Endothelial cell of umbilical vein (primary cell): ENCODE measurements around the gene TFDP2. TPM values are rescaled to one million over a fixed set of nuclear protein-coding genes. Genes with fewer than 3 reads are reported as not detected.

Source experiments
- BruUV-seq: library from RNA; stranded (reverse); fragments of 400-500 nt; replicated peaks from 2 replicates; lab custom pipeline; 2021; lab: Mats Ljungman, UMichigan
- CTCF ChIA-PET: fragments of 300-600, 350-600 bp; sonication (Branson Sonifier 250); formaldehyde crosslinking; loops from one replicate; lab custom pipeline; 2021; ENCODE audit warnings: antibody characterized with exemption, inconsistent platforms; lab: Charles Lee
- POLR2A ChIA-PET: fragments of 300-600, 350-600 bp; sonication (Branson Sonifier 250); formaldehyde crosslinking; loops from one replicate; lab custom pipeline; 2021; ENCODE audit warnings: antibody characterized with exemption, inconsistent platforms; lab: Charles Lee
- DNase-seq: peaks from one replicate; pipeline ENCODE4 v3.0.0-alpha.2; 2011; ENCODE audit warnings: low read depth, low spot score
- FAIRE-seq: peaks from 2 replicates; lab custom pipeline; 2011; peaks lifted over from hg19 to GRCh38; lab: Jason Lieb, UNC
- H2AFZ ChIP-seq: 2 replicates; pipeline ENCODE4 v1.6.0; 2012; ENCODE audit warnings: low read depth, low read length, control low read depth, inconsistent platforms
- H3K27ac ChIP-seq: 2 replicates; pipeline ENCODE4 v1.5.1; 2011; ENCODE audit warnings: low read depth, mild to moderate bottlenecking, control low read depth, low read length, moderate library complexity; ENCODE audit not compliant: insufficient read depth
- H3K27me3 ChIP-seq, 2 experiments: 2 replicates each; pipeline versions ENCODE4 v1.6.0 to v1.6.1; 2011; ENCODE audit warnings: low read length in 2 of 2, mixed read lengths in 1 of 2; ENCODE audit not compliant: control insufficient read depth in 2 of 2, insufficient read depth in 2 of 2
- H3K36me3 ChIP-seq, 2 experiments: 2 replicates in 1 of 2; 3 replicates in 1 of 2; pipeline ENCODE4 v1.5.1; 2011; ENCODE audit warnings: low read length in 2 of 2, mild to moderate bottlenecking in 1 of 2, moderate library complexity in 1 of 2; ENCODE audit not compliant: control insufficient read depth in 2 of 2, insufficient read depth in 2 of 2; ENCODE audit errors: extremely low read depth in 1 of 2
- H3K4me1 ChIP-seq: 3 replicates; pipeline ENCODE4 v1.5.1; 2011; ENCODE audit warnings: mild to moderate bottlenecking, low read length; ENCODE audit not compliant: control insufficient read depth, insufficient read depth; ENCODE audit errors: extremely low read depth
- H3K4me2 ChIP-seq: 2 replicates; pipeline ENCODE4 v1.6.1; 2011; ENCODE audit warnings: low read length, control low read depth, mixed read lengths; ENCODE audit not compliant: insufficient read depth
- H3K4me3 ChIP-seq, 3 experiments: fragments of 200-600 bp in 1 of 3; sonication (generic), shearing (Covaris generic) in 1 of 3; replicated peaks in 1 of 3; 2 replicates each; pipeline ENCODE4 v1.5.1; 2011 to 2016; ENCODE audit warnings: control low read depth in 3 of 3, low read length in 3 of 3, mild to moderate bottlenecking in 2 of 3, inconsistent platforms in 1 of 3, low read depth in 1 of 3, moderate library complexity in 1 of 3; ENCODE audit not compliant: insufficient read depth in 1 of 3
- H3K79me2 ChIP-seq: 2 replicates; pipeline ENCODE4 v1.6.0; 2012; ENCODE audit warnings: low read length, inconsistent platforms; ENCODE audit not compliant: control insufficient read depth, insufficient read depth
- H3K9ac ChIP-seq: replicated peaks from 2 replicates; pipeline ENCODE3; 2011; ENCODE audit warnings: low read length, control low read depth; ENCODE audit not compliant: insufficient read depth; ENCODE audit errors: extremely low read depth
- H3K9me1 ChIP-seq: replicated peaks from 3 replicates; pipeline ENCODE4 v1.6.0; 2011; ENCODE audit warnings: mild to moderate bottlenecking, low read length; ENCODE audit not compliant: control insufficient read depth, insufficient read depth; ENCODE audit errors: extremely low read depth
- H3K9me3 ChIP-seq: replicated peaks from 2 replicates; pipeline ENCODE4 v1.5.1; 2012; ENCODE audit warnings: low read length, inconsistent platforms; ENCODE audit not compliant: control insufficient read depth, insufficient read depth
- H4K20me1 ChIP-seq: replicated peaks from 2 replicates; pipeline ENCODE3; 2011; ENCODE audit warnings: mild to moderate bottlenecking, low read length; ENCODE audit not compliant: control insufficient read depth, insufficient read depth; ENCODE audit errors: extremely low read depth
- EZH2 ChIP-seq: IDR thresholded peaks from 2 replicates; pipeline ENCODE4 v1.6.1; 2012; ENCODE audit warnings: borderline replicate concordance, low read depth, mild to moderate bottlenecking, moderate library complexity, low read length, inconsistent platforms; ENCODE audit not compliant: severe bottlenecking
- FOS ChIP-seq: IDR thresholded peaks from 2 replicates; pipeline ENCODE4 v1.6.1; 2011; ENCODE audit warnings: mild to moderate bottlenecking, low read length, moderate library complexity, borderline replicate concordance; ENCODE audit not compliant: insufficient read depth
- GATA2 ChIP-seq: IDR thresholded peaks from 2 replicates; pipeline ENCODE4 v1.7.0; 2011; ENCODE audit warnings: low read depth, mild to moderate bottlenecking, moderate library complexity, mixed read lengths, low read length; ENCODE audit not compliant: insufficient read length, insufficient read depth
- JUN ChIP-seq: IDR thresholded peaks from 2 replicates; pipeline ENCODE4 v1.6.1; 2011; ENCODE audit warnings: borderline replicate concordance, low read depth; ENCODE audit not compliant: insufficient read length, insufficient read depth
- MYC ChIP-seq: IDR thresholded peaks from one replicate; pipeline ENCODE4 v1.6.1; 2011; ENCODE audit warnings: mild to moderate bottlenecking, low read depth, low read length
- POLR2A ChIP-seq: IDR thresholded peaks from 2 replicates; pipeline ENCODE4 v1.6.1; 2012; ENCODE audit warnings: low read depth, mild to moderate bottlenecking, control low read depth, low read length
- POLR2AphosphoS5 ChIP-seq: IDR thresholded peaks from 2 replicates; pipeline ENCODE4 v1.6.1; 2012; ENCODE audit warnings: low read depth, mild to moderate bottlenecking, control low read depth, low read length, moderate library complexity; ENCODE audit not compliant: insufficient read depth
- dilution Hi-C: fragments of 300-500 bp; cut with MboI; formaldehyde crosslinking; loops from one replicate; pipeline ENCODE4 v1.15.0; 2019; ENCODE audit warnings: low sequenced_read_pairs; ENCODE audit not compliant: extremely low pct_ligation_motif_present
- intact Hi-C: fragments of 100-400 bp; cut with micrococcal nuclease; formaldehyde crosslinking; loops from one replicate; pipeline ENCODE4 v1.10.0; 2022
- polyA plus RNA-seq, 4 experiments: library from polyadenylated mRNA; depleted of rRNA in 3 of 4; stranded (reverse) in 3 of 4; unstranded in 1 of 4; fragments of >200 nt; gene quantifications; 2 replicates each; pipeline versions ENCODE4 v1.2.1 to v1.2.3, GENCODE V29; 2011 to 2012; ENCODE audit warnings: missing spikeins in 1 of 4
- total RNA-seq: library from RNA; stranded (reverse); gene quantifications from 2 replicates; pipeline ENCODE4 v1.2.3, GENCODE V29; 2021
- TF ChIP-seq, protein P1 (sequence below): IDR thresholded peaks from 2 replicates; pipeline ENCODE4 v1.6.1; 2011; ENCODE audit not compliant: insufficient read depth, insufficient read length
- TF ChIP-seq, protein P2 (sequence below), 2 donors: IDR thresholded peaks; 1 replicate in 1 of 2; 2 replicates in 1 of 2; pipeline ENCODE4 v1.5.1; 2011; ENCODE audit warnings: low read length in 2 of 2, mild to moderate bottlenecking in 2 of 2, moderate library complexity in 2 of 2, control low read depth in 1 of 2, inconsistent platforms in 1 of 2, low read depth in 1 of 2; ENCODE audit not compliant: insufficient read depth in 1 of 2; ENCODE audit errors: extremely low read depth in 1 of 2

TFDP2 gene
- total and polyA plus RNA-seq, 2 donors (not counting 3 experiments of a cell fraction or from before 2014, with no cell fraction given): 8.5 to 21.5 TPM

DNA sequence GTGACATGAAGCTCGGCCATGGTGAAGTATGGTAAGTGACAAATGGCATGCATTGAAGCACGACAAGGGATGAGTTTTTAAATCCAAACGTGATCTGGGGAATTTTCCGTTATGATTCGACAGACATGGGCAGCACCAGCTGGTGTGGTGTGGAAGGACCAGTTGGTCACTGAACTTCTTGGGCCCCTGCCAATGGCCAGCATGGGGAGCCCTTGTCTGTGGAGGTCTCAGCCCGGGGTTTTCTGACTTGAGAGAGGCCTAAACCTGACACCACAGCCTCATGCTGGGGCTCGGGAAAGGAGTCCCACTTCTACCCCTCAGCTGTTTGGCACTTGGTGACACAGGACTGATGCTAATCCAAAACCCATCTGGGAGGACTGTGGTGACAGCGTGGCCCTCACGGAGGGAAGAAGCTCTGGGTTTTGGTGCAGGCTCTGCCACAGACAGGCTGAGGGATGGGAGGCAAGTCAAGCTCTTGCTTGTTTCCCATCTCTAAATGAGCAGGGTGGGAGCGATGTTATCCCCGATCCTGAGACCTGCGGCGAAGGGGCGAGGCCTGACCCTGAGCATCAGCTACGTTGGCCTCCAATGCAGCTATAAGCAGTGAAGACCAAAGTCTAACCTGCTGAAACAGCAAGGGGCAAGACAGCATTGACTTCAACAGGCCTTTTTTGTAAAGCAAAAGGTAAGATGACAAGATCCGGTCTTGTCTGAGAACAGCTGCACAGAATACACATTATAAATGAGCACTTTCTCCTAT lies 203.4 kb downstream of the TFDP2 start:
- DNase-seq (no peak), FAIRE-seq (no peak)
- TF ChIP-seq POLR2AphosphoS5 (no peak), EZH2 (no peak), JUN (no peak), MYC (no peak), POLR2A (no peak), GATA2 (no peak), FOS (no peak)
- TF ChIP-seq, protein P1, sequence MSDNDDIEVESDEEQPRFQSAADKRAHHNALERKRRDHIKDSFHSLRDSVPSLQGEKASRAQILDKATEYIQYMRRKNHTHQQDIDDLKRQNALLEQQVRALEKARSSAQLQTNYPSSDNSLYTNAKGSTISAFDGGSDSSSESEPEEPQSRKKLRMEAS: no peak
- TF ChIP-seq, protein P2, sequence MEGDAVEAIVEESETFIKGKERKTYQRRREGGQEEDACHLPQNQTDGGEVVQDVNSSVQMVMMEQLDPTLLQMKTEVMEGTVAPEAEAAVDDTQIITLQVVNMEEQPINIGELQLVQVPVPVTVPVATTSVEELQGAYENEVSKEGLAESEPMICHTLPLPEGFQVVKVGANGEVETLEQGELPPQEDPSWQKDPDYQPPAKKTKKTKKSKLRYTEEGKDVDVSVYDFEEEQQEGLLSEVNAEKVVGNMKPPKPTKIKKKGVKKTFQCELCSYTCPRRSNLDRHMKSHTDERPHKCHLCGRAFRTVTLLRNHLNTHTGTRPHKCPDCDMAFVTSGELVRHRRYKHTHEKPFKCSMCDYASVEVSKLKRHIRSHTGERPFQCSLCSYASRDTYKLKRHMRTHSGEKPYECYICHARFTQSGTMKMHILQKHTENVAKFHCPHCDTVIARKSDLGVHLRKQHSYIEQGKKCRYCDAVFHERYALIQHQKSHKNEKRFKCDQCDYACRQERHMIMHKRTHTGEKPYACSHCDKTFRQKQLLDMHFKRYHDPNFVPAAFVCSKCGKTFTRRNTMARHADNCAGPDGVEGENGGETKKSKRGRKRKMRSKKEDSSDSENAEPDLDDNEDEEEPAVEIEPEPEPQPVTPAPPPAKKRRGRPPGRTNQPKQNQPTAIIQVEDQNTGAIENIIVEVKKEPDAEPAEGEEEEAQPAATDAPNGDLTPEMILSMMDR (IDR thresholded peaks at IDR 0.05; ENCODE audit: extremely low read depth in 1 of 2, insufficient read depth in 1 of 2, low read depth in 1 of 2, low read length in 2 of 2): no peak
- Histone ChIP-seq H3K4me3 (no peak overlapping the region), H3K9me1 (no peaks in the 10 kb centered on the region), H3K9ac (no peak overlapping the region), H4K20me1 (no peaks in the 10 kb centered on the region), H3K9me3 (no peaks in the 10 kb centered on the region), H3K4me1 (peaks cover 8% of the 10 kb centered on the region), H3K79me2 (no peaks in the 10 kb centered on the region), H2AFZ (no peak overlapping the region), H3K27ac (no peak overlapping the region), H3K36me3 (no peaks in the 10 kb centered on the region), H3K4me2 (no peak overlapping the region), H3K27me3 (peaks cover 9 to 22% of the 10 kb centered on the region in 2 experiments)
- intact Hi-C loops (no loop called here), dilution Hi-C loops (no loop called here)
- CTCF ChIA-PET: interaction anchor here (1.0 to 1.6 kb wide), 2 partner anchors 17 to 235 kb away, joined by 3 read pairs; no protein-coding TSS in a partner anchor
- no TSS peak for BruUV-seq
- POLR2A ChIA-PET: no interaction called here
